ENCODE data around the gene CSNK1D. TPM values are rescaled to one million over a fixed set of nuclear protein-coding genes. Genes with fewer than 3 reads are reported as not detected.
"Not testable (repeated sequence)": the region's sequence is repeated elsewhere in the genome, so short reads cannot be mapped to it uniquely, and the experiment has no call there.

CSNK1D gene
- total RNA-seq, 1 donor from 2014 or later = 50.3 TPM

GRCh38 chr17:82193520-82194220, 79.8 kb downstream of the CSNK1D start:
- no peak for DNase-seq (ENCODE audit: low spot score)

- not testable (repeated sequence) for DNase-seq (ENCODE audit: low spot score)
Observed at GRCh38 chr17:82193050-82193449, 80.5 kb downstream of the CSNK1D start.

Other genes with a start within 250 kb of the CSNK1D start
- gene RAC3, start 242.0 kb downstream of the CSNK1D start, total RNA-seq (ENCODE audit: insufficient read depth, low replicate concordance) = 8.7 TPM
- 22.4 TPM for gene DCXR, start 236.0 kb downstream of the CSNK1D start, total RNA-seq (ENCODE audit: insufficient read depth, low replicate concordance)
- 33.2 TPM for gene RFNG, start 221.9 kb downstream of the CSNK1D start, total RNA-seq (ENCODE audit: insufficient read depth, low replicate concordance)
- 39.7 TPM for gene GPS1, start 221.8 kb downstream of the CSNK1D start, total RNA-seq (ENCODE audit: insufficient read depth, low replicate concordance)
- gene DUS1L, start 207.9 kb downstream of the CSNK1D start, total RNA-seq (ENCODE audit: insufficient read depth, low replicate concordance) = 83.3 TPM
- gene FASN, start 175.5 kb downstream of the CSNK1D start, total RNA-seq (ENCODE audit: insufficient read depth, low replicate concordance) = 14.2 TPM
- gene CCDC57, start 60.9 kb downstream of the CSNK1D start, total RNA-seq (ENCODE audit: insufficient read depth, low replicate concordance) = 17.1 TPM
- 140 TPM for gene SLC16A3, start 44.7 kb downstream of the CSNK1D start, total RNA-seq (ENCODE audit: insufficient read depth, low replicate concordance)
- gene CD7, start 43.9 kb upstream of the CSNK1D start, total RNA-seq (ENCODE audit: insufficient read depth, low replicate concordance) = 2.9 TPM
- 6.7 TPM for gene SECTM1, start 60.1 kb upstream of the CSNK1D start, total RNA-seq (ENCODE audit: insufficient read depth, low replicate concordance)
- gene TEX19, start 85.5 kb upstream of the CSNK1D start, total RNA-seq (ENCODE audit: insufficient read depth, low replicate concordance) = not detected
- 0.48 TPM for gene UTS2R, start 98.1 kb upstream of the CSNK1D start, total RNA-seq (ENCODE audit: insufficient read depth, low replicate concordance)
- gene HEXD, start 144.6 kb upstream of the CSNK1D start, total RNA-seq (ENCODE audit: insufficient read depth, low replicate concordance) = 12.5 TPM
- 8.4 TPM for gene OGFOD3, start 144.9 kb upstream of the CSNK1D start, total RNA-seq (ENCODE audit: insufficient read depth, low replicate concordance)
- 38.0 TPM for gene CYBC1, start 177.1 kb upstream of the CSNK1D start, total RNA-seq (ENCODE audit: insufficient read depth, low replicate concordance)
- gene NARF, start 185.0 kb upstream of the CSNK1D start, total RNA-seq (ENCODE audit: insufficient read depth, low replicate concordance) = 39.7 TPM
- gene FOXK2, start 246.0 kb upstream of the CSNK1D start, total RNA-seq (ENCODE audit: insufficient read depth, low replicate concordance) = 25.0 TPM

All from umbilical cord (tissue), 2 donors.